OCI-LY1 (cell line): ENCODE results near the gene XYLT2.

ENCODE experiments used
- CTCF ChIP-seq: fragments of 200-600 bp; sonication (generic), shearing (Covaris generic); IDR thresholded peaks from 2 replicates; pipeline ENCODE4 v1.5.1; 2017; ENCODE audit warnings: mild to moderate bottlenecking, antibody characterized with exemption, low read length, moderate library complexity, mixed read lengths
- EZH2 ChIP-seq: fragments of 200-600 bp; sonication (generic), shearing (Covaris generic); IDR thresholded peaks from 2 replicates; pipeline ENCODE4 v1.8.0; 2017; ENCODE audit warnings: borderline replicate concordance, mixed run types, mild to moderate bottlenecking, antibody characterized with exemption, low read length, moderate library complexity, mixed read lengths

DNA sequence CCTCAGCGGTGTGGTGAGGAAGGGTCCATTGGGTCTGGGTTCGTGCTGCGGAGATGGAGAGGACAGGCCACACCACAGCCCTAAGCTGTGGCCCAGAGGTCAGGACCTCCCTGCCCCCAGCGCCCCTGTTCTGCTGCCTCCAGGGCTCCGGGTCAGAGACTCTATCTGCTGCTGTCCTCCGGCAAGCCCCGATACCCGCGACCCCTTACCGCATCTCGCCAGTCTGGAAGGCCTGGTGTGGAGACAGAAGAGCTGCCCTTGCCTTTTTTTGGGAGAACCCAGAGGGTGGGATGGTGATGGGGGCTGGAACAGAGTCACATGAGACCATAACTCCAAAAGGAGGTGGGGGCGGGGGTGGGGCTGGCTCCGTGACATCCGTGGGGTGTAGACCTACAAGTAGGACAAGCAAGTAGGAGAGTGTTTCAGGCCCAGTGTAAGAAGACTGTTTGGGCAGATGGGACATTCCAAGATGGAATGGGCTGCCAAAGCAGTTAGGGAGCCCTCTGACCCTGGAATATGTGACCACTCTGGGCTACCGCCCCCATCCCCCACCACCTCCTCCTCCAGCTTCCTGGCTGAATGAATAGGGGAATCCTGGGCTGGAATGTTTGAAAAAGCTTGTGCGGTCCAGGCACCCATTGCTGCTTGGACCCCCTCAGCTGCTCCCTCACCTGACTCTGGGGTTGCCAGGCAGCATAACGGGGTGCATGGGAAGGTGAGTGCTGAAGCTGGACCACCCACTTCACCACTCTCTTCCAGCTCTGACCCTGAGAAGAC is 1.4 kb downstream of the XYLT2 start:
- TF ChIP-seq CTCF (no peak), EZH2 (no peak)
